ENCODE measurements around the gene TXNDC15.

The TXNDC15 gene

DNA sequence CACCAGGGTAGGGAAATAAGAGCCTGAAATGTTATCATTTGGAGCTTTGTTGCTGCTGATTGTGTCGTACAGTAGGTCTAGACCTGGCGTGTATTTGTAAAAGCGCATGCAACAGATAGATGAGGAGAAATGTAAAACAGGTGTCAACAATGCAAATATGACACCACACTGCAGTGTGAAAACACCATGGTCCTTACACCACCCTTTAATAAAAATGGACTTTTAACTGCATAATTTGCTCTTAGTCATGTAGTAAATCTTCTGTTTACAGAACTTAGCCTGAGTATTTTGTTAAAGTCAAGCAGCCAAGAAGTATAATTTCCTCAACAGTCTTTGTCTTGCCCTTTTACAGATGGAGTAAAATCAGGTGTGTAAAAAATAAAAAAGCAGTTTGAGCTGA, 44.7 kb downstream of the TXNDC15 start:
- Histone ChIP-seq H2BK5ac (ENCODE audit: low read length) (no peak overlapping the region), H3K27ac (replicated peaks; ENCODE audit: low read length) (no peak overlapping the region), H3K14ac (ENCODE audit: low read length) (no peak overlapping the region), H3K79me1 (ENCODE audit: low read depth, low read length) (no peaks in the 10 kb centered on the region), H2AFZ (ENCODE audit: low read length) (no peak overlapping the region), H3K9me3 (replicated peaks in 1 of 2; ENCODE audit: control insufficient read depth in 2 of 2, insufficient read depth in 1 of 2, low read depth in 1 of 2, low read length in 2 of 2) (no peaks in the 10 kb centered on the region), H3K23ac (ENCODE audit: low read depth, low read length, poor library complexity) (no peak overlapping the region), H2AK5ac (ENCODE audit: low read depth, low read length) (no peak overlapping the region), H3K36me3 (replicated peaks in 1 of 2; ENCODE audit: control insufficient read depth in 2 of 2, insufficient read depth in 2 of 2, low read length in 2 of 2) (peaks cover 0 to 70% of the 10 kb centered on the region in 2 donors), H4K8ac (ENCODE audit: low read depth, low read length) (no peak overlapping the region), H2BK15ac (ENCODE audit: low read length) (no peak overlapping the region), H2BK12ac (ENCODE audit: low read length) (no peak overlapping the region), H3K4me1 (ENCODE audit: control insufficient read depth in 2 of 2, insufficient read depth in 1 of 2, low read depth in 1 of 2, low read length in 2 of 2) (no peaks in the 10 kb centered on the region), H4K91ac (ENCODE audit: low read depth, low read length, poor library complexity) (no peak overlapping the region), H3K9ac (ENCODE audit: low read depth, low read length, poor library complexity) (no peak overlapping the region), H3K18ac (ENCODE audit: low read length) (no peak overlapping the region), H3K4ac (ENCODE audit: low read length) (no peak overlapping the region), H3K4me2 (ENCODE audit: insufficient read depth, low read length, poor library complexity, severe bottlenecking) (no peak overlapping the region), H2BK120ac (ENCODE audit: low read depth, low read length) (no peak overlapping the region), H3K27me3 (ENCODE audit: control insufficient read depth in 3 of 3, insufficient read depth in 3 of 3, low read depth in 1 of 3, low read length in 3 of 3) (no peaks in the 10 kb centered on the region), H3K4me3 (ENCODE audit: low read length in 2 of 2) (no peak overlapping the region)
- no peak for DNase-seq (ENCODE audit: low spot score)
- WGBS, 2 donors (ENCODE audit: extremely low coverage in 2 of 2, insufficient read length in 2 of 2, insufficient replicate concordance in 1 of 2): no CpG with 5 or more reads among the region's 3 CpGs

DNA sequence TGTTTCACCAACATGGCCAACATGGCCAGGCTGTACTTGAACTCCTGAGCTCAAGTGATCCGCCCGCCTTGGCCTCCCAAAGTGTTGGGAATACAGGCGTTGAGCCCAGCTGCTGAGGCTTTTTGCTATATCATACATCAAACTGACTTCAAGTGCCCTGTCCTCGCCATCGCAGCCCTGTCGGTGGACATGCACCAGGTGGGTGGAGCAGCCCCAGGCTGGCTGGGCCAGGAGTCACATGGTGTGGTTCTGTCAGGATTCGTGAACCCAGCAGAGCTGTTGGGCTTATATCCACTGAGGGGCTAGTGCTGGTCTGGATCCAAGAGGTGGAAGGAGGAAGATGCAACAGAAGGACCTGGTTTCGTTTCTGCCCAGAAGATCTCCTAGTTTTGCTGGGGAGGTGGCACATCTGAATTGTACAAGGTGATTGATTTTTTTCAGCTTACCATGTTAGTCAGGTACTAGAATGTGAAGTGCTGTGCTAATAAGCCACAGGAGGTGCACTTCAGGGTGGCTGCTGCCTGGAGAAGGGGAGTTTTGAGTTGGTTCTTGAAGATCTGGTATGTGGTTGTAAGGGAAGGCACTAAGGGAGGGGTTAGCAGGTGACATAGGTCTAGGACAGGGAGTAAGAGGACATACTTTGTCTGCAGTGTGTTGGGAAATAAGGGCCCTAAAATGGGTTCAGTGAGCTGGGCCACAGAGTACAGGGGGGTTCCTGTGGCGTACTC, 46.8 kb downstream of the TXNDC15 start:
- Histone ChIP-seq H4K8ac (ENCODE audit: low read depth, low read length) (no peak overlapping the region), H3K27me3 (ENCODE audit: control insufficient read depth in 3 of 3, insufficient read depth in 3 of 3, low read depth in 1 of 3, low read length in 3 of 3) (no peaks in the 10 kb centered on the region), H3K4me3 (ENCODE audit: low read length in 2 of 2) (no peak overlapping the region), H3K14ac (ENCODE audit: low read length) (no peak overlapping the region), H3K18ac (ENCODE audit: low read length) (no peak overlapping the region), H2AFZ (ENCODE audit: low read length) (no peak overlapping the region), H4K91ac (ENCODE audit: low read depth, low read length, poor library complexity) (no peak overlapping the region), H3K4me1 (ENCODE audit: control insufficient read depth in 2 of 2, insufficient read depth in 1 of 2, low read depth in 1 of 2, low read length in 2 of 2) (no peaks in the 10 kb centered on the region), H2BK15ac (ENCODE audit: low read length) (no peak overlapping the region), H3K79me1 (ENCODE audit: low read depth, low read length) (no peaks in the 10 kb centered on the region), H3K9me3 (replicated peaks in 1 of 2; ENCODE audit: control insufficient read depth in 2 of 2, insufficient read depth in 1 of 2, low read depth in 1 of 2, low read length in 2 of 2) (no peaks in the 10 kb centered on the region), H3K23ac (ENCODE audit: low read depth, low read length, poor library complexity) (no peak overlapping the region), H3K27ac (replicated peaks; ENCODE audit: low read length) (no peak overlapping the region), H3K9ac (ENCODE audit: low read depth, low read length, poor library complexity) (no peak overlapping the region), H2BK120ac (ENCODE audit: low read depth, low read length) (no peak overlapping the region), H2BK5ac (ENCODE audit: low read length) (no peak overlapping the region), H3K4ac (ENCODE audit: low read length) (no peak overlapping the region), H3K4me2 (ENCODE audit: insufficient read depth, low read length, poor library complexity, severe bottlenecking) (no peak overlapping the region), H3K36me3 (replicated peaks in 1 of 2; ENCODE audit: control insufficient read depth in 2 of 2, insufficient read depth in 2 of 2, low read length in 2 of 2) (peaks cover 0 to 53% of the 10 kb centered on the region in 2 donors), H2BK12ac (ENCODE audit: low read length) (no peak overlapping the region), H2AK5ac (ENCODE audit: low read depth, low read length) (no peak overlapping the region)
- no CpG with 5 or more reads among the region's 9 CpGs for WGBS, 2 donors (ENCODE audit: extremely low coverage in 2 of 2, insufficient read length in 2 of 2, insufficient replicate concordance in 1 of 2)
- DNase-seq (ENCODE audit: low spot score): no peak

DNA sequence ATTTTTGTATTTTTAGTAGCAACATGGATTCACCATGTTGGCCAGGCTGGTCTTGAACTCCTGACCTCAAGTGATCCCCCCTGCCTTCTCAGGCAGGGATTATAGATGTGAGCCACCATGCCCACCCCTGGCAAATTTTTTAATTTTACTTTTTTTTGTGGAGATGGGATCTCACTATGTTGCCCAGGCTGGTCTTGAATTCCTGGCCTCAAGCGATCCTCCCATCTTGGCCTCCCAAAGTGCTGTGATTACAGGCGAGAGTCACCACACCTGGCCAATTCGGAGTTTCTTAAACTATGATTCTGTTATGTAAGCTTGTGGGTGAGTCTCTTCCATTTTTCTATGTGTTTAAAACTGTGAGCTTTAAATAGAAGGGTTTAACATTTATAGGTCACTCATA, 58.3 kb downstream of the TXNDC15 start:
- Histone ChIP-seq H3K36me3 (replicated peaks in 1 of 2; ENCODE audit: control insufficient read depth in 2 of 2, insufficient read depth in 2 of 2, low read length in 2 of 2) (peaks cover 0 to 40% of the 10 kb centered on the region in 2 donors), H2AK5ac (ENCODE audit: low read depth, low read length) (no peak overlapping the region), H2AFZ (ENCODE audit: low read length) (no peak overlapping the region), H3K18ac (ENCODE audit: low read length) (no peak overlapping the region), H3K27me3 (ENCODE audit: control insufficient read depth in 3 of 3, insufficient read depth in 3 of 3, low read depth in 1 of 3, low read length in 3 of 3) (no peaks in the 10 kb centered on the region), H3K9ac (ENCODE audit: low read depth, low read length, poor library complexity) (no peak overlapping the region), H3K4me1 (ENCODE audit: control insufficient read depth in 2 of 2, insufficient read depth in 1 of 2, low read depth in 1 of 2, low read length in 2 of 2) (no peaks in the 10 kb centered on the region), H3K4ac (ENCODE audit: low read length) (no peak overlapping the region), H4K91ac (ENCODE audit: low read depth, low read length, poor library complexity) (no peak overlapping the region), H2BK15ac (ENCODE audit: low read length) (no peak overlapping the region), H3K4me2 (ENCODE audit: insufficient read depth, low read length, poor library complexity, severe bottlenecking) (no peak overlapping the region), H3K4me3 (ENCODE audit: low read length in 2 of 2) (no peak overlapping the region), H3K27ac (replicated peaks; ENCODE audit: low read length) (no peak overlapping the region), H2BK12ac (ENCODE audit: low read length) (no peak overlapping the region), H2BK5ac (ENCODE audit: low read length) (no peak overlapping the region), H3K79me1 (ENCODE audit: low read depth, low read length) (no peaks in the 10 kb centered on the region), H2BK120ac (ENCODE audit: low read depth, low read length) (no peak overlapping the region), H4K8ac (ENCODE audit: low read depth, low read length) (no peak overlapping the region), H3K9me3 (replicated peaks in 1 of 2; ENCODE audit: control insufficient read depth in 2 of 2, insufficient read depth in 1 of 2, low read depth in 1 of 2, low read length in 2 of 2) (peaks cover 0 to 2% of the 10 kb centered on the region in 2 donors), H3K23ac (ENCODE audit: low read depth, low read length, poor library complexity) (no peak overlapping the region), H3K14ac (ENCODE audit: low read length) (no peak overlapping the region)
- no peak for DNase-seq (ENCODE audit: low spot score)
- no CpG with 5 or more reads among the region's 3 CpGs for WGBS, 2 donors (ENCODE audit: extremely low coverage in 2 of 2, insufficient read length in 2 of 2, insufficient replicate concordance in 1 of 2)

DNA sequence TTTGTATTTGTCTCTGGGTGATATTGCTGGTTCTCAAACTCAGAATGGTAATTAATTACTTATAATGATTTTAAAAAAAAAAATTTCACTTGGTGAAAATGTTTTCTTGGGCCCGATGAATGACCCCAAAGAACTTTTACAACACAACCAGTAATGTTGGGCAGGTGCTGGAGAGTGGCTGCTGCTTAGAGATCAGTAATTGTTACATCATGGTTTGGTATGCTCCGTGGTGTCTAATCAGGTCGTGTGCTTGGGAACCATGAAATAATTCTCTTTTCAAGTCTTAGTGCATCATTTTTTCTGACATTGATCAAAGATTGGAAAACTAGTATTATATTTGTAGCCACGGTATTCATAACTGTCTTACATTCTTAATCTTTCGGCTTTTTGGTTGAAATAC, 60.0 kb downstream of the TXNDC15 start:
- Histone ChIP-seq H3K9me3 (replicated peaks in 1 of 2; ENCODE audit: control insufficient read depth in 2 of 2, insufficient read depth in 1 of 2, low read depth in 1 of 2, low read length in 2 of 2) (peaks cover 0 to 2% of the 10 kb centered on the region in 2 donors), H2AFZ (ENCODE audit: low read length) (no peak overlapping the region), H4K91ac (ENCODE audit: low read depth, low read length, poor library complexity) (no peak overlapping the region), H2BK5ac (ENCODE audit: low read length) (no peak overlapping the region), H3K4ac (ENCODE audit: low read length) (no peak overlapping the region), H2BK12ac (ENCODE audit: low read length) (no peak overlapping the region), H2BK120ac (ENCODE audit: low read depth, low read length) (no peak overlapping the region), H3K4me2 (ENCODE audit: insufficient read depth, low read length, poor library complexity, severe bottlenecking) (no peak overlapping the region), H3K27ac (replicated peaks; ENCODE audit: low read length) (no peak overlapping the region), H3K4me1 (ENCODE audit: control insufficient read depth in 2 of 2, insufficient read depth in 1 of 2, low read depth in 1 of 2, low read length in 2 of 2) (peaks cover 0 to 5% of the 10 kb centered on the region in 2 donors), H3K4me3 (ENCODE audit: low read length in 2 of 2) (no peak overlapping the region), H2BK15ac (ENCODE audit: low read length) (no peak overlapping the region), H3K18ac (ENCODE audit: low read length) (no peak overlapping the region), H3K9ac (ENCODE audit: low read depth, low read length, poor library complexity) (no peak overlapping the region), H3K14ac (ENCODE audit: low read length) (no peak overlapping the region), H3K27me3 (ENCODE audit: control insufficient read depth in 3 of 3, insufficient read depth in 3 of 3, low read depth in 1 of 3, low read length in 3 of 3) (no peaks in the 10 kb centered on the region), H3K79me1 (ENCODE audit: low read depth, low read length) (no peaks in the 10 kb centered on the region), H3K23ac (ENCODE audit: low read depth, low read length, poor library complexity) (no peak overlapping the region), H2AK5ac (ENCODE audit: low read depth, low read length) (no peak overlapping the region), H3K36me3 (replicated peaks in 1 of 2; ENCODE audit: control insufficient read depth in 2 of 2, insufficient read depth in 2 of 2, low read length in 2 of 2) (peaks cover 0 to 49% of the 10 kb centered on the region in 2 donors), H4K8ac (ENCODE audit: low read depth, low read length) (no peak overlapping the region)
- WGBS, 2 donors (ENCODE audit: extremely low coverage in 2 of 2, insufficient read length in 2 of 2, insufficient replicate concordance in 1 of 2): no CpG with 5 or more reads among the region's 5 CpGs
- no peak for DNase-seq (ENCODE audit: low spot score)

Data from neuronal stem cell (in vitro differentiated cells).